HL-60 (cell line): ENCODE measurements around the gene ABL1.

Experiments
- CTCF ChIP-seq: IDR thresholded peaks from one replicate; pipeline ENCODE4 v1.5.1; 2011; ENCODE audit warnings: low read length, control low read depth, inconsistent platforms; ENCODE audit not compliant: insufficient read depth
- GABPA ChIP-seq: IDR thresholded peaks from 2 replicates; pipeline ENCODE4 v1.6.1; 2012; ENCODE audit warnings: low read depth
- POLR2AphosphoS5 ChIP-seq: IDR thresholded peaks from 2 replicates; pipeline ENCODE4 v1.6.1; 2012; ENCODE audit warnings: low read depth
- REST ChIP-seq: IDR thresholded peaks from 2 replicates; pipeline ENCODE4 v1.6.1; 2012; ENCODE audit warnings: low read depth; ENCODE audit not compliant: insufficient replicate concordance
- SPI1 ChIP-seq: IDR thresholded peaks from 2 replicates; pipeline ENCODE4 v1.6.1; 2012; ENCODE audit warnings: low read depth, mild to moderate bottlenecking, borderline replicate concordance

GRCh38 chr9:130824643-130825350, 10.3 kb upstream of the ABL1 start:
- TF ChIP-seq CTCF (no peak), GABPA (no peak), POLR2AphosphoS5 (no peak), REST (no peak), SPI1 (no peak)
